Ramos (cell line): ENCODE data around the gene ASH1L.
"Not testable (repeated sequence)": the region's sequence is repeated elsewhere in the genome, so short reads cannot be mapped to it uniquely, and the experiment has no call there.

ENCODE experiments used
- in situ Hi-C: fragments of 300-500 bp; cut with MboI; formaldehyde crosslinking; loops from one replicate; pipeline ENCODE4 v1.14.3; 2022; ENCODE audit warnings: low sequenced_read_pairs; ENCODE audit not compliant: unreplicated experiment

ASH1L gene

DNA sequence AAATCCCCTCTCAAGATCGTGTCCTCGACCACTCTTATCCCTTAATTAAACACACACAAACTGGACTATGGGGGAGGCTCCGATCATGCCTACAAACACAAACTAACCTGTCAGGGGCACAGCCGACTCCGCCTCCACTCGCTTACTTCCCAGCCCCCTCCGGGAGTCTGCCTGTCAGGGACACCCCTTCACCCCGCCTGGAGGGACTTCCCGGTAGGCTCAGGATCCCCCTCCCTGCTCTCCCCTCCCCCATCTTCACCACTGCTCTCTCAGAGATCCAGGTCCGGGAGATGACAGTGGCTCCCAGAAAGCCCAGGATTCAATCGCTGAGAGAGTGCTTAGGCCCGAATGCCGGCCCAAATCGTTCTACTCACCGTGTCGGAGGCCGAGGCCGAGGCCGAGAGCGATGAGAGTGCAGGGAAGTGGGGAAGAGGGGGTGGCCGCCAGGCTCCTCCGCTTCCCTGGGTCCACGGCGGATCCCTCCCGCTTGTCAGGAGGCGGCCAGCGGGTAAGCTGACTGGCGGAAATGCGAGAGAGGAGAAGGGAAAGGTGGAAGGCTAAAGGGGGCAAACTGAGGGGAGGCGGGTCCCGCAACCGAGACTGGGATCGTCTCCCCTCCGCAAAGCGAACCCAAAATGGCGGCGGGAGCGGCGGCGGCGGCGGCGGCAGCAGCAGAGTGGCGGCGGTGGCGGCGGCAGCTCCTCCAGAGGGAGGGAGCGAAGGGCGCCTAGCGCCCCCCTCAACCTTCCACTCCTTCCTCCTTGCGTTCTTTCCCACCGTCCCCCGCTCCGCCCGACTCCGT lies 623 bp downstream of the ASH1L start:
- in situ Hi-C loops, result not testable (repeated sequence)

DNA sequence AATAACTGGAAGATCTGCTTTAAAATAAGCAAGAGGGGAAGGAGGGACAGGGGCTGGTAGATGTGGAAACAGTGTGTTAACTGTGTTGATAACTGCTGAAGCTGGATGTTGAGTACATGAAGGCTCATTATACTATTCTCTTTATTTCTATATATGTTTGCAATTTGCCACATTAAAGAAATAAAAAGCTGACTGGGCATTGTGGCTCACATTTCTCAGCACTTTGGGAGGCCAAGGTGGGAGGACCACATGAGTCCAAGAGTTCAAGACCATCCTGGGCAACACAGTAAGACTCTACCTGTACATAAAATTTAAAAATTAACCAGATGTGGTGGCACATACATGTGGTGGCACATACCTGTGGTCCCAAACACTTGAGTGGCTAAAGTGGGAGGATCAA lies 6.7 kb downstream of the ASH1L start:
- in situ Hi-C loops, result no loop called here

DNA sequence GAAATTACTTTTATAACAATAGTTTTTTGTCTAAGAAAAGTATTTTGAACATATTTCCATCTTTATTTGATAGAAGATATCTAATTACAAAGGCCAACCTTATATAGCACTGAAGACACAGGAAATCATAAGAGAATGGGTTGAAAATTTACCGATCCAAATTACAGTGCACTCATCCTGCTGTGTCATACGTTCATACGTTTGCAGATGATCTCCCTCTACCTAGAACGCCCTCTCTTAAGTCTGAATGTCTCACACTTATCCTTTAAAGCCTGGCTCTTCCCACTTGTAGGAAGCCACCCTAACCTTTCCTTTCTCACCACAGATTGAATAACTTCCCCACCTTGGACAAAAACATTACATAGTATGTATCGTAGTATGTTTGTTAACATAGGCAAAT lies 9.3 kb downstream of the ASH1L start:
- in situ Hi-C loops, result no loop called here

DNA sequence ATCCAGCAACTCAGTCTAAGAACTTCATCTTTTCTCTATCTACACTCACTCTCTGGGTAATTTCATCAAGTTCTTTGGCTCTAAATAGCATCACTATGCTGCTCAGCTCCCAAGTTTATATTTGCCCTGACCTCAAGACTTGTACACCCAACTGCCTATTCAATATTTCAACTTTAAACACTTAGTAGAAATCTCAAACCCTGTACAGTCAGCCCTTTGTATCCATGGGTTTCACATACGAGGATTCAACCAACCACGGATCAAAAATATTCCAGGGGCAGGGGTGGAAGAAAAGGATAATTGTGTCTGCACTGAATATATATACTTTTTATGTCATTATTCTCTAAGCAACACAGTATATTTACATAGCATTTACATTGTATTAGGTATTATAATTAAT lies 13.9 kb downstream of the ASH1L start:
- in situ Hi-C loops, result no loop called here

DNA sequence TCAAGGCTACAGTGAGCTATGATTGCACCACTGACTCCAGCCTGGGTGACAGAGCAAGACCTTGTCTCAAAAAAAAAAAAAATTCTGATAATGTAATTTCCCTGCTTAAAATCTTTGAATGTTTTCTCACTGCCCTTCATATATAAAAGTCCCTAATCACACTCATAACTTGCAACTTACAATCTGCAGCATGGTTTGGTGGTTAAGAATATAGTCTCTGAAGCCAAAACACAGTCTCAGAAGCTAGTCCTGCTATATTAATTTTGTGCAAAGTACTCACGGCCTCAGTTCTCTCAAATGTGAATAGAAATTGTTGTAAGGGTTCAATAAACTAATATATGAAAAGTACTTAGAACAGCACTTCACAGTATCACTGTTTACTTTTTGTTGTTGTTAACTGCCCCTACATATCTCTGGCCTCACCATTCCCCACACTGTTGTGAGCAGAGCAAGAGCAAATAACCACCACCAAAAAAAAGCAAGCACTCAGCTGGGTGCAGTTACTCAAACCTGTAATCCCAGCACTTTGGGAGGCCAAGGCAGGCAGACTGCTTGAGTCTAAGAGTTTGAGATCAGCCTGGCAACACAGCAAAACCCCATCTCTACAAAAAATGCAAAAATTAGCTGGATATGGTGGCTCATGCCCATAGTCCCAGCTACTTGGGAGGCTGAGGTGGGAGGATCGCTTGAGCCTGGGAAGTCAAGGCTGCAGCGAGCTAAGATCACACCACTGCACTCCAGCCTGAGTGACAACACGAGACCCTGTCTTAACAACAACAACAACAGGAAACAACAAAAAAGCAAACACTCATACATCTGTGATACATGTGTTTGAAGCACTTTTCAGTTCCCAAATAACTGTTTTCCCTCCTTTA lies 22.4 kb downstream of the ASH1L start:
- in situ Hi-C loops, result no loop called here

DNA sequence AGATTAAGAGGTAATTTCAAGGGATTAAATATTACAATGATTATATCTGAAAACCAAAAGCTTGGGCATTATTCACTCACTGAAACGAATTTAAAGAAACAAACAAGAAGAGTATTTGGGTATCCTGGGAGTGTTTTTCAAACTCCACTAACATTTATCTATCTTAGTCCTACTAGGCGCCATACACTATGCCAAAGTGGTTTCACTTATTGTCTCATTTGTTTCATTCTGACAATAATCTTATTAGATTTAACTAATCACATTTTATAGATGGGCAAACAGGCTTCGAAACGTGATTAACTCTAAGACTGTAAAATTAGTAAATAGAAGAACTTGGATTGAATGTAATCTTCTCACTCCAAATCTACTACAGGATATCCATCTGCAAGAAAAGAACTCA lies 25.4 kb downstream of the ASH1L start:
- in situ Hi-C loops, result no loop called here

DNA sequence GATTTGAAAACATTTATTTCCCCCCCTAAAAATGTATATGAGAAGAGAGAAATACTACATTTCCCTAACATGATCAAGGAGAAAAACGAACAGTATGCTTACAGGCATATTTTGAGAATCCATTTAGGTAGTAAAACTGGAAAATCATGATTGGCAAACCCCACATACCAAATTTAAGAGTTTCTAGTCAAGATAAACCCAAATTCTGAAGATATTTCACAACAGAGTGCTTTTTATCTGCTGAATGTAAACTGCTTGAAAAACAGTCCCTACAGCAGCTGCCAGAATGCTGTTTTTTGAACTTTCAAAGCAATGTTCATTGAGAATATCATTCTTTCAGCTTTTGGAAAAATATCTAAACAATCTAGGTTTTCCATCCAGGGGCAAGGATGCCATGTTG lies 31.0 kb downstream of the ASH1L start:
- in situ Hi-C loops, result no loop called here

DNA sequence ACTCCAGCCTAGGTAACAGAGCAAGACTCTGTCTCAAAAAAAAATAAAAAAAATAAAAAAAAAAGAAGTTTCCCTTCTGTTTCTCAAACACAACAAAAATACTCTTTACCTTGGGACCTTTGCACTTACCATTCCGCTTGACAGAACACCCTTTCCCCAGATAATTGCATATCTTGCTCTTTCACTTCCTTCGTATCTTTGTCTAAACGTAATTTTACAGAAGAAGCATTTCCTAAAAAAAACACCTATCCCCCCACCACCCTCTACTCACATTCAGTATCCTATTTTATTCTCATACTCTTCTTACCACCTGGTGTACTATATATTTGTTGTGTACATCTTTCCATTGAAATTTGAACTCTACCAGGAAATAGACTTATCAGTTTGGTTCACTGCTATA lies 32.7 kb downstream of the ASH1L start:
- in situ Hi-C loops, result no loop called here

DNA sequence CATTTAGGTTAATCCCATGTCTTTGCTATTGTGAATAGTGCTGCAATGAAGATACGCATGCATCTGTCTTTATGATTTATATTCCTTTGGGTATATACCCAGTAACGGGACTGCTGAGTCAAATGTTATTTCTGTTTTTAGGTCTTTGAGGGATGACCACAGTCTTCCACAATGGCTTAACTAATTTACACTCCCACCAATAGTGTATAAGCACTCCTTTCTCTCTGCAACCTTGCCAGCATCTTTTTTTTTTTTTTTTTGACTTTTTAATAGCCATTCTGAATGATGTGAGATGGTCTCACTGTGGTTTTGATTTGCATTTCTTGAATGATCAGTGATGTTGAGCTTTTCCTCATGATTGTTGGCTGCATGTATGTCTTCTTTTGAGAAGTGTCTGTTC lies 33.5 kb downstream of the ASH1L start:
- in situ Hi-C loops, result no loop called here

DNA sequence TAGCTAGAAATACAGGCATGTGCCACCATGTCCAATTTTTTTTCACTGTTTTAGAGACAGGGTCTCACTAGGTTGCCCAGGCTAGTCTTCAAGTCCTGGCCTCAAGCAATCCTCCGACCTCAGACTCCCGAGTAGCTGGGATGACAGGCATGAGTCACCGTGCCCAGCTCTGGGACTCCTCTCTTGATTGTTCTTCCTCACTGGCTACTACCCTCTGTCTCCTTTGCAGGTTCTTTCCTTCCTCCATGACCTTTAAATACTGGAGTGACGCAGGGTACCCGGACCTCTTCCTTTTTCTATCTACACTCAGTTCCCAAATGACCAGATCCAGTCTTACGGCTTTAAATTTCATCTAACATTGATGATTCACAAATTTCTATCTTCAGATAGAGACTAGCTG lies 34.9 kb downstream of the ASH1L start:
- in situ Hi-C loops, result no loop called here

DNA sequence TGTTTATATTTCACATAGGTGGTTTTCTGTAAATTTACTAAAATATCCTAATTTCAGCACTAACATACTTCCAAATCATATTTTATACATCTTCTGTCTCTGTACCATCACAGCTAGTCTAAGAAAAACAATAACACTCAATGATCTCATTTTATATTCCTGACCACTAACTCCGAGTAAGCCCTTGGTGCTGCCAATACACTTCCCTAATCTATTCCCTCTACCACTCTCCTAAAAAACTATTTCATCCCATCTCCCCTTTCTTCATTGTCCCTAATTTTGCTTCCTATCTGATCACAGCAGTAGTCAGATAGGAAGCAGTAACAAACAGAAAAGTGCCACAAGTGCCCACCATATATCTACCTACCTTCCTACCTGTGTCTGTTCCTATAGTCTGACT lies 36.2 kb downstream of the ASH1L start:
- in situ Hi-C loops, result no loop called here

DNA sequence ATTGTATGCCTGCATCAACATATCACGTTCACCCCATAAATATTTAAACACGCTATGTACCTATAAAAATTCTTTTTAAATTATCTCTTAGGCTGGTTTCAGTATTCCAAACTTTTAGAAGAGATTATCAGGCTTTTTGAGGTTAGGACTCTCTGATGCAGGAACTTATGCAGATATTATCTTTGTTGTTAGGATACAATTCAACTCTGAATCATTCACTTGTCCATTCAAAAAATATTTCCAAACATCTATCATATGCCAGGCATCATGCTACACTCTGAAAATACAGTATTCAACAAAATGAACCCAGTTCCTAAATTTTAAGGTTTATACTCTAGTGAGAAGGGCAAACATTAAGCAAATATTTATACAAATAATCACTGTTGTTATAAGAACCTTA lies 40.5 kb downstream of the ASH1L start:
- in situ Hi-C loops, result no loop called here

DNA sequence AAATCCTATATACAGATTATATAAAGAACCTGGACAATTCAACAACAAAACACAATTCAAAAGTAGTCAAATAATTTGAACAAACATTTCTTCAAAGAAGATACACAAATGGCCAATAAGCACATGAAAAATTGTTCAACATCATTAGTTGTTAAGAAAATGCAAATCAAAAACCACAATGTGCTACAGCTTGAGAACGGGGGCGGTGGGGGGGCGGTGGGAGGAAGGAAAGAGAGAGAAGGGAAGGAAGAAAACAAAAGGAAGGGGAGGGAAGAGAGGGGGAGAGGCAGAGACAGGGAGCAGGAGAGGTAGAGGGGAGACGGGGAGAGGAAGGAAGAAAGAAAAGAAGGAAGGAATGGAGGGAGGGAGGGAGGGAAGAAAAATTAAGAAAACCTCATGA lies 44.1 kb downstream of the ASH1L start:
- in situ Hi-C loops, result no loop called here

DNA sequence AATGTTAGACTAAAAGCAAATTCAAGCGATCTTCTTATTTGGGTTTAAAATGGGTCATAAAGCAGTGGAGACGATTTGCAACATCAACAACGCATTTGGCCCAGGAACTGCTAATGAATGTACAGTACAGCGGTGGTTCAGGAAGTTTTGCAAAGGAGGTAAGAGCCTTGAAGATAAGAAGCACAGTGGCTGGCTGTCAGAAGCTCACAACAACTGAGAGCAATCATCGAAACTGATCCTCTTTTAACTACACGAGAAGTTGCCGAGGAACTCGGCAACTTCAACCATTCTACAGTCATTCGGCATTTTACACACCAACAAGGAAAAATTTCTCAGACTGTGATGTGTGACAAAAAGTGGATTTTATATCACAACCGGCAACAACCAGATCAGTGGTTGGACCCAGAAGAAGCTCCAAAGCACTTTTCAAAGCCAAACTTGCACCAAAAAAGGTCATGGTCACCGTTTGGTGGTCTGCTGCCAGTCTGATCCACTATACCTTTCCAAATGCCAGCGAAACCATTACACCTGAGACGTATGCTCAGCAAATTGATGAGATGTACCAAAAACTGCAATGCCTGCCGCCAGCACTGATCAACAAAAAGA lies 47.9 kb downstream of the ASH1L start:
- in situ Hi-C loops, result no loop called here

DNA sequence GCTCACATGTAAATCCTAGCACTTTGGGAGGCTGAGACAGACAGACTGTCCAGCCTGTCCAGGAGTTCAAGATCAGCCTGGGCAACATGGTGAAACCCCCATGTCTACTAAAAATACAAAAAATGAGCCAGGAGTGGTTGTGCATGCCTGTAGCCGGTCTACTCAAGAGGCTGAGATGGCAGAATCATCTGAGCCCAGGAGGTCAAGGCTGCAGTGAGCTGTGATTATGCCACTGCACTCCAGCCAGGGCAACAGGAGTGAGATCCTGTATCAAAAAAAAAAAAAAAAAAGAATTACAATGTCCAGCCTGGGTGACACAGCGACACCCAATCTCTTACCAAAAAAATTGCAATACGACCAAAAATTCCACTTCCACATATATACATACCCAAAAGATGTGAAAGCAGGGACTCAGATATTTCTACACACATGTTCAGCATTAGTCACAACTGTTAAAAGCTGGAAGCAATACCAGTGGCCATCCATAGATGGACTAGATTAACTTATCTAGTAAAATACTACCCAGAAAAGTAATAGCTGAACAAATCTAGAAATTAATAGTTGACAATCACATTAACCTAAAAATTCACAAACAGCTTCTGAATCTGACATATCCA lies 49.2 kb downstream of the ASH1L start:
- in situ Hi-C loops, result no loop called here

DNA sequence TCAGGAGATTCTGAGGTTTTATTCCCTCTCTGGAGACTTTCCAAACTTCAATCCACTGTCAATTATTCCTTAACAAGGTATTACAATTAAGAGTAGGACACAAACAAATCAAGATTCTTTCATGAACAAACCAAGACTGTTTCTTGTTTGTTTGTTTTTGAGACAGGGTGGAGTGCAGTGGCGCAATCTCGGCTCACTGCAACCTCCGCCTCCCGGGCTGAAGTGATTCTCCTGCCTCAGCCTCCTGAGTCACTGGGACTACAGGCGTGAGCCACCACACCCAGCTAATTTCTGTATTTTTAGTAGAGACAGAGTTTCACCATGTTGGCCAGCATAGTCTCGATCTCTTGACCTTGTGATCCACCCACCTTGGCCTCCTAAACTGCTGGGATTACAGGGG lies 51.2 kb downstream of the ASH1L start:
- in situ Hi-C loops, result not testable (repeated sequence)

DNA sequence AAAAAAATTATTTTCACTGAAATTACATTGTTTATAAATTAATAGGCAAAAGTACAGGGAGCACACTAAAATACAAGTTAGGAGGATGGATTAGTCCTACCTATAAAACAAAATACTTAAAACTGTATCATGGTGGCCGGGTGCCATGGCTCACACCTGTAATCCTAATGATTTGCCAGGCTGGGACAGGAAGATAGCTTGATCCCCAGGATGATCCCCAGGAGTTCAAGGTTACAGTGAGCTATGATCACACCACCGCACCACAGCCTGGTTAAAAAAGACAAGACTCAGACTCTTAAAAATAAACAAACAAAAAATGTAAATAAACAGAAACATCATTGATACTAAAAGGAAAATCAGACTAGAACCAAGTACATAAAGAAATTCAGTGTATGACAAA lies 53.5 kb downstream of the ASH1L start:
- in situ Hi-C loops, result no loop called here

DNA sequence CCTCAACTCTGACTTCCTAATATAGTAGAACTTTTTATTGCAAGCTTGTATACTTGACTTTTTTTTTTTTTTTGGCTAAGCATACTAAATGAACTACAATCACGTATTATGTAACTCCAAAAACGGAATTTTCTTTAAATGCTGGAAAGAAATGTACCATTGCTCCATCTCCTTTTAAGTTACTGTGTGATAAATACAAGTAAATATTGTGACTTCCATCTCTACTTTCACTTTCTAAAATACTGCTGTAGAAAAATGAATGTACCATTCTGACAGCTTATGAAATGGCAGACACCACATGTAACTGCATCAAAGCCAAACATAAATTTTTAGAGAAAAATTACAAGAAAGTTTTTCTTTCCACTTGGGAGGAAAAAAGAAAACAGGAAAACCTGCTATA lies 54.7 kb downstream of the ASH1L start:
- in situ Hi-C loops, result no loop called here

DNA sequence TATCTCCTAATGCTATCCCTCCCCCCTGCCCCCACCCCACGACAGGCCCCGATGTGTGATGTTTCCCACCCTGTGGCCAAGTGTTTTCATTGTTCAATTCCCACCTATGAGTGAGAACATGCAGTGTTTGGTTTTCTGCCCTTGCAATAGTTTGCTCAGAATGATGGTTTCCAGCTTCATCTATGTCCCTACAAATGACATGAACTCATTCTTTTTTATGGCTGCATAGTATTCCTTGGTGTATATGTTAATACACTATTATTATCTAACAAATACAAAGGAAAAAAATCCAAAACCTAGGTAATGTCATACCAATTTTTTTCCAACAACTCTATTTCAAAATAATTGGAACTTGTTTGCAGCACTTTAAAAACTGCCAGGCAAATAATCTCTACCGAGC lies 56.6 kb downstream of the ASH1L start:
- in situ Hi-C loops, result not testable (repeated sequence)

DNA sequence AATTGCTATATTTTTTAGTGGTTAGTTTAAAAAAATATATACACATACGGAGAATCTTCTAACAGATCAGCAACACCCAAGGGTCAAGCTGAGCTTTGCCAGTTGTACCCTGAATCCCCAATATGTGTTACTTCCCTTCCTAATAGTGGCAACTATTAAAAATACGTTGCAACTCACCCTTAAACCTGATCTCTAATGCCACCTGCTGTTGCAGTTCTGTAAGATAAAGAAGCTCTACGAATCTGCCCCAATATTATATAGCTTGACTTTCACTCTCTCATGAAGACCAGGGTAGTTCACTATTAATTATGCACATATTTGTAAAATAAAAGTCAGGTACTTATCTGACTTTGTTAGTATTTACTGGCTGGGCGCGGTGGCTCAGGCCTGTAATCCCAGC lies 58.4 kb downstream of the ASH1L start:
- in situ Hi-C loops, result no loop called here
